Esophagus muscularis mucosa (tissue), 4 donors: ENCODE data around the gene XRCC6. TPM values are rescaled to one million over a fixed set of nuclear protein-coding genes. Genes with fewer than 3 reads are reported as not detected.

ENCODE experiments used
- DNase-seq: peaks from one replicate; pipeline ENCODE4 v3.0.0-alpha.2; 2017; ENCODE audit errors: extremely low spot score
- H3K27ac ChIP-seq, 4 donors: fragments of 200-600 bp; sonication (generic); replicated peaks in 1 of 4; 1 replicate in 3 of 4; 2 replicates in 1 of 4; pipeline ENCODE4 v1.5.1; 2016 to 2019; ENCODE audit warnings: mild to moderate bottlenecking in 1 of 4
- H3K27me3 ChIP-seq, 4 donors: fragments of 200-600 bp; sonication (generic); one replicate each; pipeline versions ENCODE4 v1.5.1 to v1.6.0; 2016 to 2019
- H3K36me3 ChIP-seq, 4 donors: fragments of 200-600 bp; sonication (generic); one replicate each; pipeline ENCODE4 v1.5.1; 2016 to 2019
- H3K4me1 ChIP-seq, 4 donors: fragments of 200-600 bp; sonication (generic); one replicate each; pipeline ENCODE4 v1.5.1; 2016 to 2019
- H3K4me3 ChIP-seq, 4 donors: fragments of 200-600 bp; sonication (generic); 1 replicate in 2 of 4; 2 replicates in 2 of 4; pipeline ENCODE4 v1.5.1; 2016 to 2019; ENCODE audit warnings: mild to moderate bottlenecking in 4 of 4, moderate library complexity in 1 of 4
- H3K9me3 ChIP-seq, 4 donors: fragments of 200-600 bp; sonication (generic); 1 replicate in 3 of 4; 2 replicates in 1 of 4; pipeline ENCODE4 v1.5.1; 2016 to 2019
- CTCF ChIP-seq, 3 experiments: fragments of 200-600 bp in 2 of 3; fragments of 450-650 bp in 1 of 3; sonication (generic) in 2 of 3; IDR thresholded peaks; one replicate each; pipeline ENCODE4 v1.5.1; 2017 to 2019; ENCODE audit warnings: antibody characterized with exemption in 3 of 3, mild to moderate bottlenecking in 2 of 3, moderate library complexity in 1 of 3
- EP300 ChIP-seq: sonication (generic); formaldehyde crosslinking; IDR thresholded peaks from one replicate; pipeline ENCODE4 v1.6.1; 2017; ENCODE audit warnings: antibody characterized with exemption
- POLR2A ChIP-seq: fragments of 450-650 bp; IDR thresholded peaks from one replicate; pipeline ENCODE4 v1.6.1; 2017; ENCODE audit warnings: antibody characterized with exemption, moderate library complexity, mild to moderate bottlenecking, low read depth
- POLR2AphosphoS5 ChIP-seq, 2 donors: sonication (generic); formaldehyde crosslinking; IDR thresholded peaks; one replicate each; pipeline ENCODE4 v1.6.1; 2017; ENCODE audit warnings: antibody characterized with exemption in 2 of 2
- WGBS: methylation state at CpG from one replicate; pipeline ENCODE4 v1.1.5; 2018; 5-methylcytosine and 5-hydroxymethylcytosine counted together
- intact Hi-C: fragments of 100-400 bp; cut with DNase I; formaldehyde crosslinking; loops from one replicate; pipeline ENCODE4 v1.15.1; 2023
- total RNA-seq, 4 donors: library from RNA; depleted of rRNA; stranded (reverse); fragments of >200 nt; gene quantifications; one replicate each; pipeline versions ENCODE4 v1.1.0 to v1.2.1, GENCODE V29; 2016

Gene XRCC6
- total RNA-seq, 4 donors from 2014 or later: 181 to 255 (median 233) TPM

- DNase-seq: no peak
- H3K36me3 ChIP-seq: peaks cover 82 to 100% (median 91%) of the 10 kb centered on the region in 4 donors
These were observed 21.4 kb downstream of the XRCC6 start for GRCh38 chr22:41642331-41643110.

GRCh38 chr22:41647771-41648170 lies 26.7 kb downstream of the XRCC6 start:
- WGBS: 85% methylated on average over 3 of the region's 3 CpGs
- no peaks in the 10 kb centered on the region for H3K27me3 ChIP-seq
- peaks cover 77 to 100% (median 93%) of the 10 kb centered on the region in 4 donors for H3K36me3 ChIP-seq
- no peak overlapping the region for H3K4me3 ChIP-seq
- intact Hi-C loops: no loop called here
- H3K27ac ChIP-seq: no peak overlapping the region
- H3K9me3 ChIP-seq: no peaks in the 10 kb centered on the region
- H3K4me1 ChIP-seq: no peaks in the 10 kb centered on the region
- no peak for TF ChIP-seq POLR2AphosphoS5 (IDR thresholded peaks at IDR 0.05)
- TF ChIP-seq EP300: no peak
- TF ChIP-seq POLR2A: no peak
- TF ChIP-seq CTCF (IDR thresholded peaks at IDR 0.05): no peak
- DNase-seq: no peak

More at GRCh38 chr22:41642331-41643110, 21.4 kb downstream of the XRCC6 start:
- intact Hi-C loops: no loop called here
- Histone ChIP-seq H3K9me3 (no peaks in the 10 kb centered on the region), H3K27ac (no peak overlapping the region), H3K4me1 (no peaks in the 10 kb centered on the region), H3K4me3 (no peak overlapping the region), H3K27me3 (no peaks in the 10 kb centered on the region)
- 96% methylated on average over 6 of the region's 6 CpGs for WGBS
- no peak for TF ChIP-seq EP300

GRCh38 chr22:41648432-41648831 lies 27.3 kb downstream of the XRCC6 start:
- Histone ChIP-seq H3K36me3 (peaks cover 77 to 100% (median 93%) of the 10 kb centered on the region in 4 donors), H3K4me3 (no peak overlapping the region)
- whole genome bisulfite sequencing: 89% methylated on average over 1 of the region's 1 CpG

GRCh38 chr22:41650229-41650628 lies 29.1 kb downstream of the XRCC6 start:
- Histone ChIP-seq H3K27ac (no peak overlapping the region), H3K27me3 (no peaks in the 10 kb centered on the region), H3K4me1 (no peaks in the 10 kb centered on the region), H3K4me3 (no peak overlapping the region), H3K9me3 (no peaks in the 10 kb centered on the region), H3K36me3 (peaks cover 85 to 100% (median 95%) of the 10 kb centered on the region in 4 donors)
- intact Hi-C loops: no loop called here
- DNase-seq: no peak
- TF ChIP-seq EP300 (no peak), POLR2A (no peak), CTCF (IDR thresholded peaks at IDR 0.05) (no peak), POLR2AphosphoS5 (IDR thresholded peaks at IDR 0.05) (no peak)
- 77% methylated on average over 1 of the region's 1 CpG for WGBS

More at GRCh38 chr22:41648432-41648831, 27.3 kb downstream of the XRCC6 start:
- H3K9me3 ChIP-seq: no peaks in the 10 kb centered on the region
- no peak overlapping the region for H3K27ac ChIP-seq
- H3K27me3 ChIP-seq: no peaks in the 10 kb centered on the region
- TF ChIP-seq CTCF (IDR thresholded peaks at IDR 0.05) (no peak), EP300 (no peak), POLR2AphosphoS5 (IDR thresholded peaks at IDR 0.05) (no peak), POLR2A (no peak)
- intact Hi-C loops: no loop called here
- no peaks in the 10 kb centered on the region for H3K4me1 ChIP-seq
- no peak for DNase-seq

- peaks cover 86 to 100% (median 96%) of the 10 kb centered on the region in 4 donors for H3K36me3 ChIP-seq
- 92% methylated on average over 11 of the region's 11 CpGs for WGBS
These were observed 29.7 kb downstream of the XRCC6 start for GRCh38 chr22:41650821-41651220.

More at GRCh38 chr22:41650821-41651220, 29.7 kb downstream of the XRCC6 start:
- Histone ChIP-seq H3K27me3 (no peaks in the 10 kb centered on the region), H3K4me1 (no peaks in the 10 kb centered on the region), H3K9me3 (no peaks in the 10 kb centered on the region), H3K4me3 (no peak overlapping the region), H3K27ac (no peak overlapping the region)
- no peak for DNase-seq
- intact Hi-C loops: no loop called here
- TF ChIP-seq POLR2AphosphoS5 (IDR thresholded peaks at IDR 0.05) (no peak), POLR2A (no peak), CTCF (IDR thresholded peaks at IDR 0.05) (no peak), EP300 (no peak)
